GM04504 (cell line): ENCODE results near the gene ACIN1.

Experiments
- DNase-seq: peaks from one replicate; pipeline ENCODE4 v3.0.0-alpha.2; 2012; ENCODE audit warnings: low read depth

The ACIN1 gene

GRCh38 chr14:23105348-23105824 is 10.4 kb upstream of the ACIN1 start:
- DNase-seq: no peak

- no peak for DNase-seq
Measured at GRCh38 chr14:23104591-23105347, 9.8 kb upstream of the ACIN1 start, which contains the start of gene CIROP. CIROP (minus strand) TSS chr14:23104989; CDS start chr14:23104920, 69 bp downstream.

- DNase-seq: no peak
Measured at GRCh38 chr14:23104070-23104590, 9.2 kb upstream of the ACIN1 start.

GRCh38 chr14:23103581-23103980 is 8.6 kb upstream of the ACIN1 start:
- no peak for DNase-seq

GRCh38 chr14:23102801-23103200 is 7.9 kb upstream of the ACIN1 start:
- DNase-seq: no peak

GRCh38 chr14:23101986-23102625 is 7.2 kb upstream of the ACIN1 start:
- DNase-seq: no peak

- no peak for DNase-seq
Measured at GRCh38 chr14:23101213-23101970, 6.5 kb upstream of the ACIN1 start.

- DNase-seq: no peak
Measured at GRCh38 chr14:23099212-23099861, 4.4 kb upstream of the ACIN1 start.

- no peak for DNase-seq
Measured at GRCh38 chr14:23097786-23098185, 2.9 kb upstream of the ACIN1 start.

- peak; percentile 99 for DNase-seq
Measured at GRCh38 chr14:23095196-23096108, 516 bp upstream of the ACIN1 start, which contains the start of gene C14orf119. C14orf119 (plus strand) TSS chr14:23095505; CDS start chr14:23097659, 2,154 bp downstream.

GRCh38 chr14:23093991-23094665 is 808 bp downstream of the ACIN1 start:
- DNase-seq: no peak

GRCh38 chr14:23093526-23093925 is 1.4 kb downstream of the ACIN1 start:
- no peak for DNase-seq

- no peak for DNase-seq
Measured at GRCh38 chr14:23093104-23093503, 1.8 kb downstream of the ACIN1 start.

- no peak for DNase-seq
Measured at GRCh38 chr14:23091294-23092225, 3.4 kb downstream of the ACIN1 start.

- DNase-seq: no peak
Measured at GRCh38 chr14:23090254-23090636, 4.7 kb downstream of the ACIN1 start.

- DNase-seq: no peak
Measured at GRCh38 chr14:23089498-23090253, 5.3 kb downstream of the ACIN1 start.

- no peak for DNase-seq
Measured at GRCh38 chr14:23086565-23086964, 8.4 kb downstream of the ACIN1 start.

GRCh38 chr14:23085458-23085857 is 9.5 kb downstream of the ACIN1 start:
- DNase-seq: no peak
